GM12878 (cell line): ENCODE data around the gene GLG1. TPM values are rescaled to one million over a fixed set of nuclear protein-coding genes. Genes with fewer than 3 reads are reported as not detected.
A peak's percentile ranks its signal among the peaks of the same experiment; 100 is the strongest.

Source experiments
- ATAC-seq: fragments of 200-7000 bp; cut with Tn5 transposase; 3 replicates; pipeline ENCODE4 v1.9.1; 2020; ENCODE audit warnings: mild to moderate bottlenecking, moderate library complexity
- BruUV-seq: library from RNA; stranded (reverse); fragments of 400-500 nt; replicated peaks from 2 replicates; lab custom pipeline; 2021; lab: Mats Ljungman, UMichigan
- CTCF ChIA-PET: fragments of 300-600 bp; sonication (Branson Sonifier 250); formaldehyde crosslinking; extraction: SDS; loops from one replicate; lab custom pipeline; 2021; ENCODE audit warnings: inconsistent platforms; lab: Yijun Ruan, JAX
- POLR2A ChIA-PET: fragments of 350-600 bp; formaldehyde crosslinking; extraction: SDS; loops from one replicate; lab custom pipeline; 2021; ENCODE audit warnings: inconsistent platforms; lab: Charles Lee
- RAD21 ChIA-PET: fragments of 300-600 bp; sonication (Branson Sonifier 250); formaldehyde crosslinking; loops from one replicate; lab custom pipeline; 2023; ENCODE audit warnings: antibody characterized with exemption; ENCODE audit not compliant: unreplicated experiment; lab: Charles Lee
- SMC1A ChIA-PET: fragments of 300-600 bp; sonication (Branson Sonifier 250); formaldehyde crosslinking; loops from one replicate; lab custom pipeline; 2023; ENCODE audit not compliant: unreplicated experiment, uncharacterized antibody; lab: Charles Lee
- DNase-seq: peaks from one replicate; pipeline ENCODE4 v3.0.0-alpha.2; 2011; ENCODE audit warnings: low read depth, low spot score
- FAIRE-seq: peaks from 3 replicates; lab custom pipeline; 2011; peaks lifted over from hg19 to GRCh38; lab: Jason Lieb, UNC
- H2AFZ ChIP-seq: 2 replicates; pipeline ENCODE4 v1.6.0; 2011; ENCODE audit warnings: low read depth, low read length, control low read depth; ENCODE audit not compliant: control insufficient read depth
- H3K27ac ChIP-seq: 2 replicates; pipeline ENCODE4 v1.5.1; 2011; ENCODE audit warnings: control low read depth; ENCODE audit not compliant: control insufficient read depth, insufficient read depth
- H3K27me3 ChIP-seq, 2 experiments: replicated peaks in 1 of 2; 2 replicates each; pipeline versions ENCODE4 v1.6.0 to v1.6.1; 2011; ENCODE audit warnings: low read length in 1 of 2; ENCODE audit not compliant: control insufficient read depth in 2 of 2, insufficient read depth in 2 of 2
- H3K36me3 ChIP-seq, 2 experiments: 2 replicates each; pipeline ENCODE4 v1.5.1; 2011; ENCODE audit warnings: low read length in 1 of 2; ENCODE audit not compliant: control insufficient read depth in 2 of 2, insufficient read depth in 2 of 2
- H3K4me1 ChIP-seq: 2 replicates; pipeline ENCODE4 v1.6.1; 2011; ENCODE audit warnings: mild to moderate bottlenecking, low read length, moderate library complexity, mixed read lengths; ENCODE audit not compliant: control insufficient read depth, insufficient read depth
- H3K4me2 ChIP-seq: 2 replicates; pipeline ENCODE4 v1.6.0; 2011; ENCODE audit warnings: control low read depth; ENCODE audit not compliant: control insufficient read depth, insufficient read depth
- H3K4me3 ChIP-seq: fragments of 200-600 bp; sonication (generic); 2 replicates; pipeline ENCODE4 v1.5.1; 2016
- H3K79me2 ChIP-seq: 2 replicates; pipeline ENCODE4 v1.6.0; 2011; ENCODE audit warnings: low read length; ENCODE audit not compliant: control insufficient read depth, insufficient read depth
- H3K9ac ChIP-seq: 2 replicates; pipeline ENCODE4 v1.8.0; 2011; ENCODE audit warnings: low read length, control low read depth, mixed read lengths; ENCODE audit not compliant: control insufficient read depth, insufficient read depth
- H3K9me3 ChIP-seq: replicated peaks from 3 replicates; pipeline ENCODE4 v1.5.1; 2011; ENCODE audit warnings: mild to moderate bottlenecking, low read length; ENCODE audit not compliant: control insufficient read depth, insufficient read depth
- H4K20me1 ChIP-seq: 2 replicates; pipeline ENCODE4 v1.6.0; 2011; ENCODE audit not compliant: control insufficient read depth, insufficient read depth
- ASH2L ChIP-seq: fragments of 300-600, 200-600 bp; sonication (generic); IDR thresholded peaks from 2 replicates; pipeline ENCODE4 v1.6.1; 2017; ENCODE audit warnings: low read depth, mild to moderate bottlenecking, borderline replicate concordance
- FOS ChIP-seq: IDR thresholded peaks from 3 replicates; pipeline ENCODE4 v1.6.1; 2011; ENCODE audit warnings: borderline replicate concordance; ENCODE audit not compliant: insufficient read length; ENCODE audit errors: extremely low read depth
- IRF4 ChIP-seq: IDR thresholded peaks from 2 replicates; pipeline ENCODE4 v1.6.1; 2011; ENCODE audit warnings: low read depth, low read length
- NBN ChIP-seq: fragments of 450-650 bp; IDR thresholded peaks from 2 replicates; pipeline ENCODE4 v1.6.1; 2016
- POLR2AphosphoS2 ChIP-seq: IDR thresholded peaks from 2 replicates; pipeline ENCODE4 v1.6.1; 2011; ENCODE audit warnings: low read depth, mild to moderate bottlenecking, low read length, improper control_type of control experiment, moderate library complexity
- PRDM15 ChIP-seq: fragments of 450-650 bp; formaldehyde crosslinking; IDR thresholded peaks from 2 replicates; pipeline ENCODE4 v1.4.0; 2020; ENCODE audit warnings: mild to moderate bottlenecking, moderate library complexity
- RELA ChIP-seq: fragments of 450-650 bp; IDR thresholded peaks from 2 replicates; pipeline ENCODE4 v1.8.0; 2014; ENCODE audit warnings: borderline replicate concordance; ENCODE audit not compliant: partially characterized antibody
- TCF3 ChIP-seq: IDR thresholded peaks from 2 replicates; pipeline ENCODE4 v1.6.1; 2012; ENCODE audit warnings: low read depth, mild to moderate bottlenecking, low read length, borderline replicate concordance; ENCODE audit not compliant: insufficient read depth
- TCF7 ChIP-seq: IDR thresholded peaks from 2 replicates; pipeline ENCODE4 v1.6.1; 2014; ENCODE audit warnings: antibody characterized with exemption, borderline replicate concordance
- ZBTB4 ChIP-seq: fragments of 450-650 bp; formaldehyde crosslinking; IDR thresholded peaks from 2 replicates; pipeline ENCODE4 v1.4.0; 2022; ENCODE audit warnings: mild to moderate bottlenecking, moderate library complexity
- WGBS: methylation state at CpG from one replicate; pipeline ENCODE4 v1.1.6; 2016; ENCODE audit warnings: low lambda C conversion rate; ENCODE audit not compliant: insufficient replicate concordance, insufficient coverage; ENCODE audit errors: missing lambda C conversion rate; 5-methylcytosine and 5-hydroxymethylcytosine counted together
- in situ Hi-C: fragments of 300-500 bp; cut with MboI; formaldehyde crosslinking; loops from 9 replicates; pipeline ENCODE4 v1.14.3; 2018; ENCODE audit warnings: mixed read lengths
- intact Hi-C: fragments of 100-400 bp; cut with micrococcal nuclease; formaldehyde crosslinking; loops from one replicate; pipeline ENCODE4 v1.14.2; 2022; ENCODE audit not compliant: unreplicated experiment
- polyA plus RNA-seq, 11 experiments: library from polyadenylated mRNA; depleted of rRNA in 4 of 11; unstranded in 6 of 11; stranded (reverse) in 5 of 11; fragments of >200 nt; fragmentation: Nextera tagmentation in 4 of 11; fragmentation: Illumina TruSeq in 1 of 11; extraction: Ambion mirVana in 4 of 11; extraction: Trizol in 1 of 11; gene quantifications; 1 replicate in 1 of 11; 2 replicates in 10 of 11; pipeline versions ENCODE4 v1.2.1 to v1.2.3, GENCODE V29; 2011 to 2016; ENCODE audit warnings: inconsistent platforms in 2 of 11, missing spikeins in 2 of 11, low read depth in 1 of 11
- total RNA-seq, 4 experiments: library from RNA; depleted of rRNA in 3 of 4; stranded (reverse); fragments of >200 nt in 3 of 4; fragmentation: Illumina TruSeq in 1 of 4; extraction: Trizol in 1 of 4; gene quantifications; 2 replicates each; pipeline versions ENCODE4 v1.2.1 to v1.2.3, GENCODE V29; 2013 to 2021

GLG1 gene
- total and polyA plus RNA-seq, 10 of the 15 experiments (the other 5 are each of a cell fraction or from before 2014, with no cell fraction given): 7.6 to 49.4 (median 28.2) TPM

- TF ChIP-seq PRDM15 (CRISPR knock-in tag) (no peak), ASH2L (no peak), TCF3 (no peak), RELA (no peak), TCF7 (no peak), IRF4 (no peak)
These were observed 48.0 kb downstream of the GLG1 start (continued) for GRCh38 chr16:74558873-74559272.

GRCh38 chr16:74557275-74557674 is 49.6 kb downstream of the GLG1 start:
- H3K4me2 ChIP-seq: no peak overlapping the region
- intact Hi-C loops (no loop called here), in situ Hi-C loops (no loop called here)
- peaks cover 9% of the 10 kb centered on the region for H3K79me2 ChIP-seq
- DNase-seq: no peak
- H3K4me3 ChIP-seq: no peak overlapping the region
- peaks cover 3% of the 10 kb centered on the region for H3K4me1 ChIP-seq
- no peaks in the 10 kb centered on the region for H3K27me3 ChIP-seq
- ChIA-PET CTCF (interaction anchor here (0.6 to 1.2 kb wide), 3 partner anchors 12 to 148 kb away, joined by 3 to 5 read pairs (median 5); no protein-coding TSS in a partner anchor), SMC1A (interaction anchor here (0.8 to 1.4 kb wide), 3 partner anchors 21 to 84 kb away, joined by 3 to 5 read pairs (median 5); no protein-coding TSS in a partner anchor), POLR2A (interaction anchor here (0.9 to 2.0 kb wide), 3 partner anchors 44 to 50 kb away, joined by 3 to 5 read pairs (median 5); partner anchors contain the start of gene GLG1), RAD21 (interaction anchor here (1.0 to 1.1 kb wide), 2 partner anchors 48 to 50 kb away, joined by 3 to 4 read pairs; partner anchors contain the start of gene GLG1)
- H3K9ac ChIP-seq: no peak overlapping the region
- no peaks in the 10 kb centered on the region for H4K20me1 ChIP-seq
- no peak overlapping the region for H2AFZ ChIP-seq
- no peak overlapping the region for H3K27ac ChIP-seq
- ATAC-seq: peak; percentile 55
- H3K36me3 ChIP-seq: no peaks in the 10 kb centered on the region; a peak in 1 of 4 replicates
- no peak for FAIRE-seq
- no peaks in the 10 kb centered on the region for H3K9me3 ChIP-seq
- WGBS: 39% methylated on average over 1 of the region's 1 CpG
- no TSS peak for BruUV-seq
- TF ChIP-seq NBN (no peak), POLR2AphosphoS2 (no peak), FOS (no peak), ZBTB4 (no peak)
